ENCODE measurements around the gene NELFB.
"Not testable (repeated sequence)": the region's sequence is repeated elsewhere in the genome, so short reads cannot be mapped to it uniquely, and the experiment has no call there.

NELFB gene

GRCh38 chr9:137247135-137247915 lies 7.8 kb upstream of the NELFB start:
- no peak for DNase-seq (ENCODE audit: low read depth in 2 of 2)

- DNase-seq (ENCODE audit: low read depth in 2 of 2) = no peak
Measured at GRCh38 chr9:137247916-137248175, 7.3 kb upstream of the NELFB start.

GRCh38 chr9:137250329-137251193 lies 4.6 kb upstream of the NELFB start:
- DNase-seq (ENCODE audit: low read depth in 2 of 2) = no peak

GRCh38 chr9:137251194-137251461 lies 4.0 kb upstream of the NELFB start, which contains the start of gene STPG3:
Gene STPG3 (plus strand): TSS chr9:137251286. CDS start chr9:137251287, 1 bp downstream.
- no peak for DNase-seq (ENCODE audit: low read depth in 2 of 2)

GRCh38 chr9:137251490-137252268 lies 3.4 kb upstream of the NELFB start:
- DNase-seq (ENCODE audit: low read depth in 2 of 2) = no peak

GRCh38 chr9:137252555-137253506 lies 2.3 kb upstream of the NELFB start:
- DNase-seq (ENCODE audit: low read depth in 2 of 2) = no peak

- no peak for DNase-seq (ENCODE audit: low read depth in 2 of 2)
Measured at GRCh38 chr9:137253717-137254623, 1.2 kb upstream of the NELFB start.

GRCh38 chr9:137255448-137256114 lies 454 bp downstream of the NELFB start:
- DNase-seq (ENCODE audit: low read depth in 2 of 2) = no peak

GRCh38 chr9:137256362-137256761 lies 1.2 kb downstream of the NELFB start:
- no peak for DNase-seq (ENCODE audit: low read depth in 2 of 2)

GRCh38 chr9:137256856-137257255 lies 1.7 kb downstream of the NELFB start:
- no peak for DNase-seq (ENCODE audit: low read depth in 2 of 2)

GRCh38 chr9:137262173-137262908 lies 7.2 kb downstream of the NELFB start:
- not testable (repeated sequence) for DNase-seq (ENCODE audit: low read depth in 2 of 2)

- DNase-seq (ENCODE audit: low read depth in 2 of 2) = no peak
Measured at GRCh38 chr9:137262909-137263285, 7.8 kb downstream of the NELFB start.

GRCh38 chr9:137263506-137263905 lies 8.4 kb downstream of the NELFB start:
- no peak for DNase-seq (ENCODE audit: low read depth in 2 of 2)

- no peak for DNase-seq (ENCODE audit: low read depth in 2 of 2)
Measured at GRCh38 chr9:137264067-137264466, 8.9 kb downstream of the NELFB start.

GRCh38 chr9:137265496-137266161 lies 10.5 kb downstream of the NELFB start:
- no peak for DNase-seq (ENCODE audit: low read depth in 2 of 2)

- DNase-seq (ENCODE audit: low read depth in 2 of 2) = no peak
Measured at GRCh38 chr9:137266162-137266527, 11.0 kb downstream of the NELFB start.

- DNase-seq (ENCODE audit: low read depth in 2 of 2) = no peak
Measured at GRCh38 chr9:137266585-137267453, 11.7 kb downstream of the NELFB start.

- DNase-seq (ENCODE audit: low read depth in 2 of 2) = no peak
Measured at GRCh38 chr9:137267933-137268355, 12.8 kb downstream of the NELFB start.
